Measurements from ENCODE around the gene SEL1L3.

GRCh38 chr4:25783943-25784342 is 78.8 kb downstream of the SEL1L3 start:
- no peak for TF ChIP-seq CTCF (IDR thresholded peaks at IDR 0.05)
- no peak for TF ChIP-seq POLR2A (IDR thresholded peaks at IDR 0.05)

Measured in sigmoid colon (tissue), 3 donors.